Liver (tissue), 9 donors: Measurements from ENCODE around the gene OR6C2. TPM values are rescaled to one million over a fixed set of nuclear protein-coding genes. Genes with fewer than 3 reads are reported as not detected.

Experiments
- DNase-seq: peaks from one replicate; pipeline ENCODE4 v3.0.0-alpha.2; 2017; ENCODE audit warnings: low spot score
- H3K27ac ChIP-seq, 2 donors: one replicate each; pipeline ENCODE4 v1.7.0; 2013; ENCODE audit warnings: inconsistent platforms in 2 of 2, low read length in 2 of 2, control low read depth in 1 of 2, low read depth in 1 of 2, mild to moderate bottlenecking in 1 of 2
- H3K27me3 ChIP-seq, 4 donors: one replicate each; pipeline versions ENCODE4 v1.6.1 to v1.7.0; 2013; ENCODE audit warnings: low read length in 3 of 4, inconsistent platforms in 1 of 4, mild to moderate bottlenecking in 1 of 4, moderate library complexity in 1 of 4; ENCODE audit not compliant: control insufficient read depth in 4 of 4, insufficient read depth in 4 of 4
- H3K36me3 ChIP-seq, 4 donors: one replicate each; pipeline versions ENCODE4 v1.6.1 to v1.7.0; 2013; ENCODE audit warnings: low read length in 3 of 4, mild to moderate bottlenecking in 3 of 4, low read depth in 1 of 4, moderate library complexity in 1 of 4; ENCODE audit not compliant: control insufficient read depth in 4 of 4, insufficient read depth in 3 of 4
- H3K4me1 ChIP-seq, 4 donors: one replicate each; pipeline versions ENCODE4 v1.6.1 to v1.7.0; 2013; ENCODE audit warnings: low read length in 3 of 4, mild to moderate bottlenecking in 3 of 4, moderate library complexity in 1 of 4; ENCODE audit not compliant: control insufficient read depth in 4 of 4, insufficient read depth in 4 of 4
- H3K4me3 ChIP-seq, 3 donors: one replicate each; pipeline versions ENCODE4 v1.6.1 to v1.7.0; 2013; ENCODE audit warnings: low read length in 3 of 3, control low read depth in 1 of 3, low read depth in 1 of 3, mild to moderate bottlenecking in 1 of 3
- H3K9ac ChIP-seq, 2 donors: one replicate each; pipeline ENCODE4 v1.7.0; 2013; ENCODE audit warnings: low read length in 2 of 2, mild to moderate bottlenecking in 2 of 2, moderate library complexity in 2 of 2, control low read depth in 1 of 2, low read depth in 1 of 2
- H3K9me3 ChIP-seq, 4 donors: one replicate each; pipeline versions ENCODE4 v1.6.1 to v1.7.0; 2013; ENCODE audit warnings: low read length in 3 of 4; ENCODE audit not compliant: control insufficient read depth in 4 of 4
- EGR1 ChIP-seq, 2 donors: IDR thresholded peaks; 2 replicates each; pipeline ENCODE4 v1.6.1; 2016 to 2018; ENCODE audit warnings: antibody characterized with exemption in 2 of 2, low read depth in 2 of 2
- FOXA1 ChIP-seq: IDR thresholded peaks from 2 replicates; pipeline ENCODE4 v1.6.1; 2016; ENCODE audit warnings: antibody characterized with exemption
- FOXA2 ChIP-seq: IDR thresholded peaks from 2 replicates; pipeline ENCODE4 v1.6.1; 2016; ENCODE audit warnings: antibody characterized with exemption
- GABPA ChIP-seq, 2 donors: IDR thresholded peaks in 1 of 2; conservative IDR thresholded peaks in 1 of 2; 2 replicates each; pipeline ENCODE4 v1.6.1; 2016; ENCODE audit warnings: antibody characterized with exemption in 2 of 2, mild to moderate bottlenecking in 1 of 2, moderate library complexity in 1 of 2
- HNF4A ChIP-seq, 2 donors: conservative IDR thresholded peaks; 2 replicates each; pipeline ENCODE4 v1.6.1; 2016; ENCODE audit warnings: antibody characterized with exemption in 2 of 2, mild to moderate bottlenecking in 2 of 2
- HNF4G ChIP-seq: IDR thresholded peaks from 2 replicates; pipeline ENCODE4 v1.6.1; 2016; ENCODE audit warnings: antibody characterized with exemption
- JUND ChIP-seq, 2 donors: IDR thresholded peaks; 2 replicates each; pipeline ENCODE4 v1.6.1; 2016; ENCODE audit warnings: antibody characterized with exemption in 2 of 2
- NR2F2 ChIP-seq: IDR thresholded peaks from 2 replicates; pipeline ENCODE4 v1.6.1; 2016; ENCODE audit warnings: antibody characterized with exemption
- RAD21 ChIP-seq, 2 donors: IDR thresholded peaks; 2 replicates each; pipeline ENCODE4 v1.6.1; 2016; ENCODE audit warnings: antibody characterized with exemption in 2 of 2, mild to moderate bottlenecking in 2 of 2
- RXRA ChIP-seq, 2 donors: IDR thresholded peaks; 2 replicates each; pipeline ENCODE4 v1.6.1; 2017 to 2018; ENCODE audit warnings: antibody characterized with exemption in 2 of 2, mild to moderate bottlenecking in 1 of 2
- SP1 ChIP-seq: IDR thresholded peaks from 2 replicates; pipeline ENCODE4 v1.6.1; 2018; ENCODE audit warnings: antibody characterized with exemption, mild to moderate bottlenecking
- TAF1 ChIP-seq: conservative IDR thresholded peaks from 2 replicates; pipeline ENCODE4 v1.6.1; 2016; ENCODE audit warnings: antibody characterized with exemption, mild to moderate bottlenecking
- YY1 ChIP-seq: IDR thresholded peaks from 2 replicates; pipeline ENCODE4 v1.6.1; 2016; ENCODE audit warnings: antibody characterized with exemption, mild to moderate bottlenecking
- WGBS: extraction: QIAGEN DNeasy Blood & Tissue Kit; methylation state at CpG from one replicate; pipeline ENCODE4 v1.1.7; 2013; 5-methylcytosine and 5-hydroxymethylcytosine counted together
- polyA plus RNA-seq, 2 donors: library from polyadenylated mRNA; stranded (reverse) in 1 of 2; unstranded in 1 of 2; fragments of 200-250 nt in 1 of 2; fragments of >200 nt in 1 of 2; fragmentation: Nextera tagmentation in 1 of 2; extraction: Ambion mirVana in 1 of 2; gene quantifications; one replicate each; pipeline versions ENCODE4 v1.2.1 to v1.2.3, GENCODE V29; 2013 to 2015
- total RNA-seq, 2 donors: library from RNA; depleted of rRNA; stranded (reverse); fragments of >200 nt; gene quantifications; one replicate each; pipeline ENCODE4 v1.2.3, GENCODE V29; 2014
- TF ChIP-seq, protein P1 (sequence below): fragments of 150-350 bp; IDR thresholded peaks from 2 replicates; pipeline ENCODE4 v1.5.1; 2017; ENCODE audit warnings: improper control_type of control experiment, low read depth, low read length; ENCODE audit not compliant: missing input control
- TF ChIP-seq, protein P2 (sequence below): IDR thresholded peaks from 2 replicates; pipeline ENCODE4 v1.6.1; 2016; ENCODE audit warnings: antibody characterized with exemption
- TF ChIP-seq, protein P3 (sequence below): IDR thresholded peaks from 2 replicates; pipeline ENCODE4 v1.6.1; 2016; ENCODE audit warnings: antibody characterized with exemption
- TF ChIP-seq, protein P4 (sequence below): IDR thresholded peaks from 2 replicates; pipeline ENCODE4 v1.6.1; 2016; ENCODE audit warnings: antibody characterized with exemption
- TF ChIP-seq, protein P5 (sequence below): IDR thresholded peaks from 2 replicates; pipeline ENCODE4 v1.6.1; 2016; ENCODE audit warnings: antibody characterized with exemption, mild to moderate bottlenecking
- donor health status: healthy.
- donor health status: healthy.
- donor health status: healthy.
- donor health status: healthy.
- donor health status: healthy.

The OR6C2 gene
- total and polyA plus RNA-seq, 4 donors: not detected

DNA sequence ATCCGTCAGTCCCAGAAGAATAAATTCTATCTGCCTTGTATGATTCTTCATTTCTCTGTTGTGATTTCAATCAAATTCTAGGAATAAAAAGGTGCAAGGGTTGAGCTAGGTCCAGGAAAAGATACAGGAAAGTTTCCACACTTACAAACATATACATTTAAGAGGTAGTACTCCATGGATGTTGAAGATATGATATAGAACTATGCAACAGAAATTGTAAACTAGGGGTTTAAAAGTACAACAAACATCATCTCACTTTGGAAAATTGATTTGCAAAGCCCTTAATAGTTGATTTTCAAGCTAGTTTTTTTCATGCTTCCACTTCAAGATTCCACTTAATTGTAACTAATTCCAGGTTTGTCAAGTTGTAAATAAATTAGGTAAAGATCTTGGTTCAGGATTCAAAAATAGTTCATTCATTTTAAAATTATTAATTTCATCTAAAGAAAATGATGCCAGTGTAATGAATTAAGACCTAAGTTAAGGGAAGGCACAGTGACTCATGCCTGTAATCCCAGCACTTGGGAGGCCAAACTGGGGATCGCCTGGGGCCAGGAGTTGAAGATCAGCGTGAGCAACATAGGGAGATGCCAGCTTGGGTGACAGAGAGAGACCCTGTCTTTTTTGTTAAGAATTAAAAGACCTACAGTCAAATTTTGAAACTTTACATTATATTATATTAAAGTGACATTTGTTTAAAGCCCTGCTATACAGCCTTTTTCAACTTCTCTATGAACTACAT is 26.4 kb downstream of the OR6C2 start, which contains the start of gene OR6C70:
Gene OR6C70 (minus strand): TSS at position 51 of the 742 bp plus-strand sequence. CDS start 0 bp downstream, at position 51.
- H3K27ac ChIP-seq: no peak within 1 kb of the TSS
- no peaks in the 10 kb centered on the region for H3K27me3 ChIP-seq
- H3K4me3 ChIP-seq: no peak within 1 kb of the TSS
- no peaks in the 10 kb centered on the region for H3K4me1 ChIP-seq
- DNase-seq: no peak
- H3K9ac ChIP-seq: no peak within 1 kb of the TSS
- no peaks in the 10 kb centered on the region for H3K36me3 ChIP-seq
- TF ChIP-seq, protein P1, sequence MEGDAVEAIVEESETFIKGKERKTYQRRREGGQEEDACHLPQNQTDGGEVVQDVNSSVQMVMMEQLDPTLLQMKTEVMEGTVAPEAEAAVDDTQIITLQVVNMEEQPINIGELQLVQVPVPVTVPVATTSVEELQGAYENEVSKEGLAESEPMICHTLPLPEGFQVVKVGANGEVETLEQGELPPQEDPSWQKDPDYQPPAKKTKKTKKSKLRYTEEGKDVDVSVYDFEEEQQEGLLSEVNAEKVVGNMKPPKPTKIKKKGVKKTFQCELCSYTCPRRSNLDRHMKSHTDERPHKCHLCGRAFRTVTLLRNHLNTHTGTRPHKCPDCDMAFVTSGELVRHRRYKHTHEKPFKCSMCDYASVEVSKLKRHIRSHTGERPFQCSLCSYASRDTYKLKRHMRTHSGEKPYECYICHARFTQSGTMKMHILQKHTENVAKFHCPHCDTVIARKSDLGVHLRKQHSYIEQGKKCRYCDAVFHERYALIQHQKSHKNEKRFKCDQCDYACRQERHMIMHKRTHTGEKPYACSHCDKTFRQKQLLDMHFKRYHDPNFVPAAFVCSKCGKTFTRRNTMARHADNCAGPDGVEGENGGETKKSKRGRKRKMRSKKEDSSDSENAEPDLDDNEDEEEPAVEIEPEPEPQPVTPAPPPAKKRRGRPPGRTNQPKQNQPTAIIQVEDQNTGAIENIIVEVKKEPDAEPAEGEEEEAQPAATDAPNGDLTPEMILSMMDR: no peak
- TF ChIP-seq NR2F2: no peak
- no peak for TF ChIP-seq SP1
- TF ChIP-seq GABPA (IDR thresholded peaks at IDR 0.05 in 1 of 2, conservative IDR thresholded peaks at IDR 0.05 in 1 of 2): no peak
- TF ChIP-seq FOXA1: no peak
- TF ChIP-seq, protein P2, sequence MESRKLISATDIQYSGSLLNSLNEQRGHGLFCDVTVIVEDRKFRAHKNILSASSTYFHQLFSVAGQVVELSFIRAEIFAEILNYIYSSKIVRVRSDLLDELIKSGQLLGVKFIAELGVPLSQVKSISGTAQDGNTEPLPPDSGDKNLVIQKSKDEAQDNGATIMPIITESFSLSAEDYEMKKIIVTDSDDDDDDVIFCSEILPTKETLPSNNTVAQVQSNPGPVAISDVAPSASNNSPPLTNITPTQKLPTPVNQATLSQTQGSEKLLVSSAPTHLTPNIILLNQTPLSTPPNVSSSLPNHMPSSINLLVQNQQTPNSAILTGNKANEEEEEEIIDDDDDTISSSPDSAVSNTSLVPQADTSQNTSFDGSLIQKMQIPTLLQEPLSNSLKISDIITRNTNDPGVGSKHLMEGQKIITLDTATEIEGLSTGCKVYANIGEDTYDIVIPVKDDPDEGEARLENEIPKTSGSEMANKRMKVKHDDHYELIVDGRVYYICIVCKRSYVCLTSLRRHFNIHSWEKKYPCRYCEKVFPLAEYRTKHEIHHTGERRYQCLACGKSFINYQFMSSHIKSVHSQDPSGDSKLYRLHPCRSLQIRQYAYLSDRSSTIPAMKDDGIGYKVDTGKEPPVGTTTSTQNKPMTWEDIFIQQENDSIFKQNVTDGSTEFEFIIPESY: no peak
- no peak for TF ChIP-seq JUND (IDR thresholded peaks at IDR 0.05)
- TF ChIP-seq YY1: no peak
- no peak for TF ChIP-seq FOXA2
- no peak for TF ChIP-seq HNF4A (conservative IDR thresholded peaks at IDR 0.05)
- TF ChIP-seq, protein P3, sequence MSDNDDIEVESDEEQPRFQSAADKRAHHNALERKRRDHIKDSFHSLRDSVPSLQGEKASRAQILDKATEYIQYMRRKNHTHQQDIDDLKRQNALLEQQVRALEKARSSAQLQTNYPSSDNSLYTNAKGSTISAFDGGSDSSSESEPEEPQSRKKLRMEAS: no peak
- no peak for TF ChIP-seq EGR1 (IDR thresholded peaks at IDR 0.05; ENCODE audit: low read depth in 2 of 2)
- TF ChIP-seq, protein P4, sequence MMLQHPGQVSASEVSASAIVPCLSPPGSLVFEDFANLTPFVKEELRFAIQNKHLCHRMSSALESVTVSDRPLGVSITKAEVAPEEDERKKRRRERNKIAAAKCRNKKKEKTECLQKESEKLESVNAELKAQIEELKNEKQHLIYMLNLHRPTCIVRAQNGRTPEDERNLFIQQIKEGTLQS: no peak
- no peak for TF ChIP-seq HNF4G
- TF ChIP-seq TAF1: no peak
- TF ChIP-seq, protein P5, sequence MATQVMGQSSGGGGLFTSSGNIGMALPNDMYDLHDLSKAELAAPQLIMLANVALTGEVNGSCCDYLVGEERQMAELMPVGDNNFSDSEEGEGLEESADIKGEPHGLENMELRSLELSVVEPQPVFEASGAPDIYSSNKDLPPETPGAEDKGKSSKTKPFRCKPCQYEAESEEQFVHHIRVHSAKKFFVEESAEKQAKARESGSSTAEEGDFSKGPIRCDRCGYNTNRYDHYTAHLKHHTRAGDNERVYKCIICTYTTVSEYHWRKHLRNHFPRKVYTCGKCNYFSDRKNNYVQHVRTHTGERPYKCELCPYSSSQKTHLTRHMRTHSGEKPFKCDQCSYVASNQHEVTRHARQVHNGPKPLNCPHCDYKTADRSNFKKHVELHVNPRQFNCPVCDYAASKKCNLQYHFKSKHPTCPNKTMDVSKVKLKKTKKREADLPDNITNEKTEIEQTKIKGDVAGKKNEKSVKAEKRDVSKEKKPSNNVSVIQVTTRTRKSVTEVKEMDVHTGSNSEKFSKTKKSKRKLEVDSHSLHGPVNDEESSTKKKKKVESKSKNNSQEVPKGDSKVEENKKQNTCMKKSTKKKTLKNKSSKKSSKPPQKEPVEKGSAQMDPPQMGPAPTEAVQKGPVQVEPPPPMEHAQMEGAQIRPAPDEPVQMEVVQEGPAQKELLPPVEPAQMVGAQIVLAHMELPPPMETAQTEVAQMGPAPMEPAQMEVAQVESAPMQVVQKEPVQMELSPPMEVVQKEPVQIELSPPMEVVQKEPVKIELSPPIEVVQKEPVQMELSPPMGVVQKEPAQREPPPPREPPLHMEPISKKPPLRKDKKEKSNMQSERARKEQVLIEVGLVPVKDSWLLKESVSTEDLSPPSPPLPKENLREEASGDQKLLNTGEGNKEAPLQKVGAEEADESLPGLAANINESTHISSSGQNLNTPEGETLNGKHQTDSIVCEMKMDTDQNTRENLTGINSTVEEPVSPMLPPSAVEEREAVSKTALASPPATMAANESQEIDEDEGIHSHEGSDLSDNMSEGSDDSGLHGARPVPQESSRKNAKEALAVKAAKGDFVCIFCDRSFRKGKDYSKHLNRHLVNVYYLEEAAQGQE: no peak
- TF ChIP-seq RXRA (IDR thresholded peaks at IDR 0.05): no peak
- TF ChIP-seq RAD21 (IDR thresholded peaks at IDR 0.05): no peak
- WGBS: 90% methylated on average over 3 of the region's 3 CpGs
- H3K9me3 ChIP-seq: no peaks in the 10 kb centered on the region
